BJ (cell line): ENCODE data around the gene TRAPPC5. TPM values are rescaled to one million over a fixed set of nuclear protein-coding genes. Genes with fewer than 3 reads are reported as not detected.

Experiments
- CTCF ChIA-PET: fragments of 350-600 bp; formaldehyde crosslinking; extraction: SDS; loops from one replicate; lab custom pipeline; 2021; ENCODE audit warnings: antibody characterized with exemption, inconsistent platforms; lab: Yijun Ruan, JAX
- POLR2A ChIA-PET: fragments of 300-600 bp; sonication (Branson Sonifier 250); formaldehyde crosslinking; extraction: SDS; loops from one replicate; lab custom pipeline; 2021; ENCODE audit warnings: antibody characterized with exemption; lab: Charles Lee
- DNase-seq: peaks from one replicate; pipeline ENCODE4 v3.0.0-alpha.2; 2011; ENCODE audit warnings: low read depth
- H3K27me3 ChIP-seq: 2 replicates; pipeline ENCODE4 v1.6.0; 2011; ENCODE audit warnings: low read length; ENCODE audit not compliant: control insufficient read depth, insufficient read depth
- H3K36me3 ChIP-seq: 2 replicates; pipeline ENCODE4 v1.5.1; 2011; ENCODE audit warnings: low read length; ENCODE audit not compliant: control insufficient read depth, insufficient read depth
- H3K4me3 ChIP-seq: 2 replicates; pipeline ENCODE4 v1.5.1; 2011; ENCODE audit warnings: low read depth, mild to moderate bottlenecking, control low read depth, low read length
- CTCF ChIP-seq: IDR thresholded peaks from 2 replicates; pipeline ENCODE4 v1.5.1; 2011; ENCODE audit warnings: low read depth, mild to moderate bottlenecking, control low read depth, inconsistent platforms, low read length, moderate library complexity; ENCODE audit not compliant: insufficient read depth
- polyA plus RNA-seq: library from polyadenylated mRNA; depleted of rRNA; stranded (reverse); fragments of >200 nt; gene quantifications from 2 replicates; pipeline ENCODE4 v1.2.3, GENCODE V29; 2011

The TRAPPC5 gene
- polyA plus RNA-seq, 1 experiment, result 85.1 TPM

GRCh38 chr19:7679771-7680605 is 645 bp upstream of the TRAPPC5 start:
- ChIA-PET CTCF (interaction anchor here (0.7 to 3.0 kb wide), 25 partner anchors 10 to 331 kb away, joined by 3 to 91 read pairs (median 5); partner anchors contain the start of genes ARHGEF18, CLEC4M, PCP2 and RETN), POLR2A (no interaction called here)
- no peaks in the 10 kb centered on the region; the same call in 1 of the 2 replicates for H3K27me3 ChIP-seq
- no peak for DNase-seq
- TF ChIP-seq CTCF, result no peak
- peaks cover 8% of the 10 kb centered on the region for H3K36me3 ChIP-seq
- peak overlapping the region; percentile 10; the same call in 1 of the 2 replicates for H3K4me3 ChIP-seq

- Histone ChIP-seq H3K4me3 (peak overlapping the region; percentile 100), H3K36me3 (peaks cover 8% of the 10 kb centered on the region), H3K27me3 (no peaks in the 10 kb centered on the region; the same call in 1 of the 2 replicates)
- POLR2A ChIA-PET, result no interaction called here
- DNase-seq, result no peak
- TF ChIP-seq CTCF, result peak; percentile 79
- CTCF ChIA-PET, result interaction anchor here (0.6 to 3.0 kb wide), 55 partner anchors 9 to 582 kb away, joined by 3 to 91 read pairs (median 4); partner anchors contain the start of genes ARHGEF18, CLEC4M, PCP2 and PET100
Observed at GRCh38 chr19:7681340-7682174, 924 bp downstream of the TRAPPC5 start.

- Histone ChIP-seq H3K36me3 (peaks cover 8% of the 10 kb centered on the region), H3K27me3 (no peaks in the 10 kb centered on the region; the same call in 1 of the 2 replicates), H3K4me3 (peak overlapping the region; percentile 100)
- ChIA-PET CTCF (interaction anchor here (1.2 to 3.0 kb wide), 5 partner anchors 11 to 328 kb away, joined by 3 to 30 read pairs (median 20); no protein-coding TSS in a partner anchor), POLR2A (no interaction called here)
- TF ChIP-seq CTCF, result no peak
- DNase-seq, result no peak
Observed at GRCh38 chr19:7682175-7682855, 1.7 kb downstream of the TRAPPC5 start.

- POLR2A ChIA-PET, result no interaction called here
Observed at GRCh38 chr19:7685546-7686445, 5.2 kb downstream of the TRAPPC5 start.

More at GRCh38 chr19:7685546-7686445, 5.2 kb downstream of the TRAPPC5 start:
- DNase-seq, result no peak
- peaks cover 8% of the 10 kb centered on the region for H3K36me3 ChIP-seq
- no peaks in the 10 kb centered on the region for H3K27me3 ChIP-seq
- H3K4me3 ChIP-seq, result no peak overlapping the region
- CTCF ChIA-PET, result interaction anchor here (0.5 to 2.3 kb wide), 4 partner anchors 8 to 892 kb away, joined by 3 to 8 read pairs (median 3); no protein-coding TSS in a partner anchor
- no peak for TF ChIP-seq CTCF
